ENCODE results near the gene ACBD4. TPM values are rescaled to one million over a fixed set of nuclear protein-coding genes. Genes with fewer than 3 reads are reported as not detected.

The ACBD4 gene
- polyA plus RNA-seq, 1 of the 3 experiments (the other 2 are of a cell fraction), result 15.8 TPM

GRCh38 chr17:45172232-45172540 is 36.7 kb downstream of the ACBD4 start:
- POLR2A ChIA-PET, result interaction anchor here (1.3 to 4.2 kb wide), 3 partner anchors 10 to 23 kb away, joined by 5 to 50 read pairs (median 44); partner anchors contain the start of genes HEXIM1 and HEXIM2
- no peaks in the 10 kb centered on the region for H4K20me1 ChIP-seq (ENCODE audit: insufficient read depth)
- peak overlapping the region; percentile 64 for H3K4me2 ChIP-seq
- H3K27ac ChIP-seq (ENCODE audit: low read depth in 2 of 2, low read length in 1 of 2), result peak overlapping the region; percentile 89 to 94
- no peaks in the 10 kb centered on the region for H3K9me3 ChIP-seq
- H3K4me1 ChIP-seq (ENCODE audit: control insufficient read depth in 1 of 2, insufficient read depth in 2 of 2, low read depth in 1 of 2, low read length in 1 of 2), result peaks cover 29 to 40% of the 10 kb centered on the region in 2 experiments; a peak in 3 of 4 replicates
- no peak overlapping the region for H2AFZ ChIP-seq (ENCODE audit: low read depth)
- CTCF ChIA-PET, result interaction anchor here (1.3 to 5.0 kb wide), 7 partner anchors 11 to 47 kb away, joined by 5 to 54 read pairs (median 17); partner anchors contain the start of genes ACBD4, HEXIM1 and HEXIM2
- no peak for DNase-seq
- no peaks in the 10 kb centered on the region for H3K36me3 ChIP-seq (replicated peaks in 1 of 2; ENCODE audit: control insufficient read depth in 1 of 2, insufficient read depth in 2 of 2, low read length in 1 of 2)
- TF ChIP-seq RXRA (IDR thresholded peaks at IDR 0.05; ENCODE audit: borderline replicate concordance, low read depth), result no peak
- no peak for TF ChIP-seq FOXJ3 (CRISPR knock-in tag; IDR thresholded peaks at IDR 0.05)
- no peak for TF ChIP-seq PBX3 (IDR thresholded peaks at IDR 0.05)
- no peak for TF ChIP-seq SMC3 (IDR thresholded peaks at IDR 0.05; ENCODE audit: low read depth, low read length)
- no peak for TF ChIP-seq USF2 (IDR thresholded peaks at IDR 0.05; ENCODE audit: borderline replicate concordance, low read depth, low read length)
- no peak for TF ChIP-seq CTCF (IDR thresholded peaks at IDR 0.05)
- TF ChIP-seq POLR2AphosphoS5 (IDR thresholded peaks at IDR 0.05; ENCODE audit: low read depth, low read length), result no peak
- TF ChIP-seq MEF2A (IDR thresholded peaks at IDR 0.05; ENCODE audit: borderline replicate concordance, low read depth), result no peak
- TF ChIP-seq FOSL2 (IDR thresholded peaks at IDR 0.05; ENCODE audit: borderline replicate concordance, low read depth), result no peak
- TF ChIP-seq NFIC (IDR thresholded peaks at IDR 0.05; ENCODE audit: borderline replicate concordance), result no peak
- TF ChIP-seq EP300 (IDR thresholded peaks at IDR 0.05; ENCODE audit: borderline replicate concordance in 1 of 2, low read depth in 1 of 2, low read length in 1 of 2), result no peak
- TF ChIP-seq REST (IDR thresholded peaks at IDR 0.05; ENCODE audit: low read depth, low read length), result no peak
- TF ChIP-seq MXI1 (IDR thresholded peaks at IDR 0.05; ENCODE audit: low read depth, low read length), result no peak
- no peak for TF ChIP-seq RAD21 (IDR thresholded peaks at IDR 0.05; ENCODE audit: low read length)
- TF ChIP-seq RCOR1 (IDR thresholded peaks at IDR 0.05; ENCODE audit: low read length), result no peak
- WGBS (ENCODE audit: low lambda C conversion rate), result 66% methylated on average over 5 of the region's 5 CpGs
- no peaks in the 10 kb centered on the region for H3K79me2 ChIP-seq (ENCODE audit: insufficient read depth)
- H3K9ac ChIP-seq, result peak overlapping the region; percentile 76; the same call in 1 of the 2 replicates
- H3K4me3 ChIP-seq (ENCODE audit: low read depth in 2 of 2, low read length in 1 of 2), result peak overlapping the region in 1 of 2 experiments; percentile 20; a peak in 1 of 4 replicates
- no peaks in the 10 kb centered on the region for H3K9me2 ChIP-seq
- H3K27me3 ChIP-seq (ENCODE audit: insufficient read depth), result no peaks in the 10 kb centered on the region
- H3F3A ChIP-seq (replicated peaks; ENCODE audit: insufficient read depth), result peaks cover 21% of the 10 kb centered on the region

Data from SK-N-SH (cell line).